GF-D8 (cell line): ENCODE measurements around the gene FANCE.

Experiments
- DNase-seq: peaks from one replicate; lab custom pipeline; 2025; lab: John Stamatoyannopoulos, UW

Gene FANCE

GRCh38 chr6:35468181-35468979, 16.2 kb downstream of the FANCE start, which contains the start of gene RPL10A:
Gene RPL10A (plus strand): TSS chr6:35468401. CDS start chr6:35468435, 34 bp downstream.
- DNase-seq, result peak; percentile 90

- no peak for DNase-seq
These were observed 17.0 kb downstream of the FANCE start for GRCh38 chr6:35468980-35469750.

GRCh38 chr6:35469751-35470662, 17.9 kb downstream of the FANCE start:
- no peak for DNase-seq

GRCh38 chr6:35470663-35471120, 18.6 kb downstream of the FANCE start:
- DNase-seq, result no peak

- DNase-seq, result no peak
These were observed 19.8 kb downstream of the FANCE start for GRCh38 chr6:35471836-35472345.

- DNase-seq, result no peak
These were observed 21.1 kb downstream of the FANCE start for GRCh38 chr6:35473075-35473849.

- DNase-seq, result no peak
These were observed 21.7 kb downstream of the FANCE start for GRCh38 chr6:35473850-35474130.

GRCh38 chr6:35474131-35474941, 22.2 kb downstream of the FANCE start:
- no peak for DNase-seq

GRCh38 chr6:35474942-35475570, 22.9 kb downstream of the FANCE start:
- DNase-seq, result no peak

GRCh38 chr6:35475573-35475972, 23.4 kb downstream of the FANCE start:
- no peak for DNase-seq

GRCh38 chr6:35476004-35476403, 23.9 kb downstream of the FANCE start:
- no peak for DNase-seq

GRCh38 chr6:35477028-35477427, 24.9 kb downstream of the FANCE start:
- DNase-seq, result no peak

- no peak for DNase-seq
These were observed 25.5 kb downstream of the FANCE start for GRCh38 chr6:35477551-35478179.

- no peak for DNase-seq
These were observed 26.1 kb downstream of the FANCE start for GRCh38 chr6:35478259-35478658.

- no peak for DNase-seq
These were observed 28.0 kb downstream of the FANCE start for GRCh38 chr6:35480176-35480575.

GRCh38 chr6:35481226-35481625, 29.1 kb downstream of the FANCE start:
- no peak for DNase-seq

GRCh38 chr6:35483062-35483461, 30.9 kb downstream of the FANCE start:
- DNase-seq, result no peak

GRCh38 chr6:35483490-35483889, 31.4 kb downstream of the FANCE start:
- no peak for DNase-seq

GRCh38 chr6:35483893-35484645, 31.9 kb downstream of the FANCE start:
- DNase-seq, result no peak
